22Rv1 (cell line): Measurements from ENCODE around the gene P2RY14.

Experiments used
- ZFX ChIP-seq: fragments of 450-650 bp; IDR thresholded peaks from 2 replicates; pipeline ENCODE4 v1.6.1; 2017; ENCODE audit warnings: antibody characterized with exemption, borderline replicate concordance
- TF ChIP-seq, protein P1 (sequence below): fragments of 450-650 bp; IDR thresholded peaks from 2 replicates; pipeline ENCODE4 v1.5.1; 2017; ENCODE audit warnings: mild to moderate bottlenecking

- TF ChIP-seq, protein P1, sequence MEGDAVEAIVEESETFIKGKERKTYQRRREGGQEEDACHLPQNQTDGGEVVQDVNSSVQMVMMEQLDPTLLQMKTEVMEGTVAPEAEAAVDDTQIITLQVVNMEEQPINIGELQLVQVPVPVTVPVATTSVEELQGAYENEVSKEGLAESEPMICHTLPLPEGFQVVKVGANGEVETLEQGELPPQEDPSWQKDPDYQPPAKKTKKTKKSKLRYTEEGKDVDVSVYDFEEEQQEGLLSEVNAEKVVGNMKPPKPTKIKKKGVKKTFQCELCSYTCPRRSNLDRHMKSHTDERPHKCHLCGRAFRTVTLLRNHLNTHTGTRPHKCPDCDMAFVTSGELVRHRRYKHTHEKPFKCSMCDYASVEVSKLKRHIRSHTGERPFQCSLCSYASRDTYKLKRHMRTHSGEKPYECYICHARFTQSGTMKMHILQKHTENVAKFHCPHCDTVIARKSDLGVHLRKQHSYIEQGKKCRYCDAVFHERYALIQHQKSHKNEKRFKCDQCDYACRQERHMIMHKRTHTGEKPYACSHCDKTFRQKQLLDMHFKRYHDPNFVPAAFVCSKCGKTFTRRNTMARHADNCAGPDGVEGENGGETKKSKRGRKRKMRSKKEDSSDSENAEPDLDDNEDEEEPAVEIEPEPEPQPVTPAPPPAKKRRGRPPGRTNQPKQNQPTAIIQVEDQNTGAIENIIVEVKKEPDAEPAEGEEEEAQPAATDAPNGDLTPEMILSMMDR, result no peak
- TF ChIP-seq ZFX, result no peak
Observed at GRCh38 chr3:151300539-151300938, 22.2 kb upstream of the P2RY14 start.
